ENCODE data around the gene KRT23.
"Not testable (repeated sequence)": the region's sequence is repeated elsewhere in the genome, so short reads cannot be mapped to it uniquely, and the experiment has no call there.

DNA sequence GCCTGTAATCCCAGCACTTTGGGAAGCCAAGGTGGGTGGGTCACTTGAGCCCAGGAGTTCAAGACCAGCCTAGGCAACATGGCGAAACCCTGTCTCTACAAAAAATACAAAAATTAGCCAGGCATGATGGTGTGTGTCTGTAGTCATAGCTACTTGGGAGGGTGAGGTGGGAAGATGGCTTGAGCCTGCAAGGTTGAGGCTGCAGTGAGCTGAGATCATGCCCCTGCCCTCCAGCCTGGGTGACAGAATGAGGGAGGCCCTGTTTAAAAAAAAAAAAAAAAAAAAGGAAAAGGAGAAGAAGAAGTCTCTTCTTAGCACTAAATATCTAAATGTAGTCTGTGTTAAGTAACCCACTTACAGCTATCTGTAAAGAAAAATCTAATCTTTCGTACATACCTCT, 20.3 kb downstream of the KRT23 start:
- TF ChIP-seq, protein P1, sequence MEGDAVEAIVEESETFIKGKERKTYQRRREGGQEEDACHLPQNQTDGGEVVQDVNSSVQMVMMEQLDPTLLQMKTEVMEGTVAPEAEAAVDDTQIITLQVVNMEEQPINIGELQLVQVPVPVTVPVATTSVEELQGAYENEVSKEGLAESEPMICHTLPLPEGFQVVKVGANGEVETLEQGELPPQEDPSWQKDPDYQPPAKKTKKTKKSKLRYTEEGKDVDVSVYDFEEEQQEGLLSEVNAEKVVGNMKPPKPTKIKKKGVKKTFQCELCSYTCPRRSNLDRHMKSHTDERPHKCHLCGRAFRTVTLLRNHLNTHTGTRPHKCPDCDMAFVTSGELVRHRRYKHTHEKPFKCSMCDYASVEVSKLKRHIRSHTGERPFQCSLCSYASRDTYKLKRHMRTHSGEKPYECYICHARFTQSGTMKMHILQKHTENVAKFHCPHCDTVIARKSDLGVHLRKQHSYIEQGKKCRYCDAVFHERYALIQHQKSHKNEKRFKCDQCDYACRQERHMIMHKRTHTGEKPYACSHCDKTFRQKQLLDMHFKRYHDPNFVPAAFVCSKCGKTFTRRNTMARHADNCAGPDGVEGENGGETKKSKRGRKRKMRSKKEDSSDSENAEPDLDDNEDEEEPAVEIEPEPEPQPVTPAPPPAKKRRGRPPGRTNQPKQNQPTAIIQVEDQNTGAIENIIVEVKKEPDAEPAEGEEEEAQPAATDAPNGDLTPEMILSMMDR (IDR thresholded peaks at IDR 0.05; ENCODE audit: low read depth, low read length, poor library complexity, severe bottlenecking): not testable (repeated sequence)
- not testable (repeated sequence) for TF ChIP-seq EZH2phosphoT487 (IDR thresholded peaks at IDR 0.05; ENCODE audit: borderline replicate concordance, low read length)

Data from DOHH2 (cell line).